ENCODE measurements around the gene PPP6R3.

PPP6R3 gene

DNA sequence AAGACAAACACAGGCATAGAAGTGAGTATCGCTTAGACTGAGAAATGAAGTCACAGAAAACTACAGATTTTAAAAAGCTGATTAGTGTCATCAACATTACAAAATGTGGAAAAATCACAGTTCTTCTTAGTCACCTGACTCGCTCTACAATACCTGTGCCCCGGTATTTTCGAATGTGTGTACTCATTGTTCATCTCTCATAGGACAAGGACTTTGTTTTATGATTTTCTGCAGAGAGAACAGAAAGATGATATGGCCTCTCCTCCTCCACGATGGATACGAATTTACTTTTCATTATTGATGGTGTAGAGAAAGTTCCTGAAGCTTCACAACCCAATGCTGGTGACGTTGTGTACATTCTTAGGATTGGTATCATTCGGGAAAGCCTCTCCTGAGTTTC, 194.4 kb downstream of the PPP6R3 start:
- no peak for DNase-seq

DNA sequence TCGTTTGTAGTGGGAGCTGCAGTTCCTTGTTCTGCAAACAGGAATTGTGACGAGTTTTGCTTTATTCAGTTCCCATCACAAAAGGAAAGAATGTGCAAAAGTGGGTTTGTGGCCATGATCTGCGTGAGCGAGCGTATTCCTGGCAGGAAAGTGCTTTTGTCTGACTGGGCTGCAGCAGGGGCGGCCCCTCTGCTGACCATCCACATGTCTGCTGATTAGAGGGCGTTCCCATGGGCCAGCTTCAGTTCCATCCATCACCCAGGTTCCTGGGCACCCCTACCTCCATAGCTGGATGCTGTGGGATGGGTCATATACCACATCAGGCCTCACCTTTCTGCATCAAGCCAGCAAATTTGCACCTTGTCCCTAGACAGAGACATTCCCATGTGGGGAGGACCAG, 194.9 kb downstream of the PPP6R3 start:
- DNase-seq = no peak

DNA sequence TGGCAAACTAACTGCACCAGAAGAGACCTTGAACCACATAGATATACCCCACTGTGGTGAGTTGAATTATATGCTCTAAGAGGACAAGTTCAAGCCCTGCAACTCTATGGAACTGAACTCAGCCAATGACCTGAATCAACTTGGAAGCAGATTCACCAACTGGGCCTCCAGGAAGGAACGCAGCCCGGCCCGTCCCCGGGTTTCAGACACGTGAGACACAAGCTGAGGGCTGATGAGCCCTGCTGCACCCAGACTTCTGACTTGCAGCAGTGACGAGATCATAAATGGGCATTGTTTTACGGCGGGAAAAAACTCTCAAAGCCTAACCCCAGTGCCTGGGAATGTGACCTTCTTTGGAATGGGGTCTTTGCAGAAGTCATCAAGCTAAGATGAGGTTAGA, 195.3 kb downstream of the PPP6R3 start:
- DNase-seq = no peak

DNA sequence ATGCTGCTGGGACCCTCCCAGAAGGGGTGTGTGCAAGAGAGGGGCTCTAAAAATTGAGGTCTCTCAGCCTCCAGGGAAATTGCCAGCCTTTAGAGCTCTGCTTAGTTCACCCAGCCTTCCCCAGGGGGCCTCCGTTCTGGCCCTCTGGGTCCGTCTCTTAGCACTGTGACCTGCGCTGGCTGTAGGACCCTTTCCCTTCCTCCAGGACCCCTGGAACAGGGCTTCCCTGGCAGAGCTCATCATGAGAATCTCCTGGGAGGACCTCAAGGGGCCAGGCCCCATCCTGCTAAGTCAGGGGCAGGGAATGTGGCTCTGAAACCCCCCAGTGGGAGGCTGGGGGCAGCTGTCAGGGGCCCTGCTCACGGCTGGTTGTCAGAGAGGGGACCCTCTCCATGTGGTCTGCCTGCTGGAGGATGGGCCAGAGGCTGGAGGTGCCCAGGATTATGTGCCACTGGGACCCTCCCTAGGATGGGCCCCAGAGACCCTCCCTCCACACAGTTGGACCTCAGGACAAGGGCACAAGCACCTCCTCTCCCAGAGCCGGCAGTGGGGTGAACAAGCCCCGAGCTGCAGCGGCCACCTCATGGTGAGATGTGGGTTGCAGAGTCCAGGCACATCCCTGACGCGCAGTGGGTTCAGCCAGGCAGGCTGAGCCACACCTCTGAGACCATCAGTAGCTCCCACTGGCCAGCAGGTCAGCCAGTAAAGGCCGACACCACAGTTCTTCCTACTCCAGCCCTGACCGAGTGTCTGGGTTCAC, 196.6 kb downstream of the PPP6R3 start:
- DNase-seq = no peak

DNA sequence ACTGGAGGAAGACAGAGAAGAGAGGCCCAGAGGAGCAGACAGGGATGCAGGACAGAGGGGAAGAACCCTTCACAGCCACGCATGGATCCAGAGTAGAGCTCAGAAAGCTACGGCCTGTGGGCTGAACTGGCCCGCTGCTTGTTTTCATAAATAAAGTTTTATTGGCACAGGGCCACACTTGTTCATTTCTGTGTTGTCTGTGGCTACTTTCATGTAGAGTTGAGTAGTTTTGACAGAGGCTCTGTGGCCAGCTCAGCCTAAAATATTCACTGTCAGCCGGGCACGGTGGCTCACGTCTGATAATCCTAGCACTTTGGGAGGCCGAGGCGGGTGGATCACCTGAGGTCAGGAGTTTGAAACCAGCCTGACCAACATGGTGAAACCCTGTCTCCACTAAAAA, 197.5 kb downstream of the PPP6R3 start:
- no peak for DNase-seq

DNA sequence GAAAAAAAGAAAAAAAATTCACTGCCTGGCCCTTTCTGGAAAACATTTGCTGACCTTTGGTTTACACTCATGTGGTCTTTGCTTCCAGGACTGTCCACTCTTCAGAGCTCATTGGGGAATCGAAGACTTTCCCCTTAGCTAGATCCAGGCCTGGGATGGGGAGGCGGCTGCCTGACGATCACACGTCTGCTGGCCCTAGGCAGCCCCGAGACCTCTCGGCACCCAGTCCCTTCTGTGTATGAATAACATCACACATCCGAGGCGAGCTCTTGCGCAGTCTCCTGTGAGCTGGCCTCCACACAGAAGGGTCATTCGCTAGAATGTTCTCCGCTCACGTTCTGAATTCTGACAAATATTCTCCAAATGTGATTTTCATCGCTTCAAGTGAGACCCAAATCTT, 198.1 kb downstream of the PPP6R3 start:
- DNase-seq = no peak

DNA sequence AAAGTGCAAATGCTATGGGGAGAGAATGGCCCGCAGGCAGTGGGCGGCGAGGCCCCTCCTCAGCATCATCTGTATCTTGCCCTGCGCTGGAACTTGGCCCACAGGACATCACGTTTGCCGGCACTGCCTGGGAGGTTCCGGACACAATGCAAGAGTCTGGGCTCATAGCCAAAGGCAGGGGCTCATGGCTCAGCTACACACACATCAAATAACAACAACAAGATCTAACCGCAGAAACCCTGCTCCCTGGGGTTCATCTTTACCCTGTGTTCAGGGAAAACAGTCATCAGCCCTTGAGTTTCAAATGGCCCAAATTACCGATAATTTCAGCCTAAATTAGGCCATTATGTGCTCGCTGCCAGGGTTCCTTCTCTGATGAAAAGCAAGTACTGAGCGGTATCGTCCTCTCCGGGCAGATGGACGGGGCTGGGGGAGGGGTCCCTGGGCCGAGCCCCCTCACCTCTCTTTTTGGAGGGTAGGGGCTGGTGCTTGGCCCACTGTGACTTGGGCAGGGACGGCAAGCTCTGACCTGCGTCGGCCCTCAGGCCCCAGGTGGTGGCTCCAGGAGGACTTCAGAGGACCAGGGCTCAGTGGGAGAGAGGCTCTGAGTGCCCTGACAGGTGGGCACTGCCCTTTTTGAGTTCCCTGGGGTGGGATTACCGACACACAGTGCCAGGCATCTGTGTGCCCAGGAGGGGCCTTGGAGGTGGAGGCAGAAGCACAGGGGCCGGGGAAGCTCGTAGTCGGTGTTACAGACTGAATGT, 198.8 kb downstream of the PPP6R3 start:
- no peak for DNase-seq

DNA sequence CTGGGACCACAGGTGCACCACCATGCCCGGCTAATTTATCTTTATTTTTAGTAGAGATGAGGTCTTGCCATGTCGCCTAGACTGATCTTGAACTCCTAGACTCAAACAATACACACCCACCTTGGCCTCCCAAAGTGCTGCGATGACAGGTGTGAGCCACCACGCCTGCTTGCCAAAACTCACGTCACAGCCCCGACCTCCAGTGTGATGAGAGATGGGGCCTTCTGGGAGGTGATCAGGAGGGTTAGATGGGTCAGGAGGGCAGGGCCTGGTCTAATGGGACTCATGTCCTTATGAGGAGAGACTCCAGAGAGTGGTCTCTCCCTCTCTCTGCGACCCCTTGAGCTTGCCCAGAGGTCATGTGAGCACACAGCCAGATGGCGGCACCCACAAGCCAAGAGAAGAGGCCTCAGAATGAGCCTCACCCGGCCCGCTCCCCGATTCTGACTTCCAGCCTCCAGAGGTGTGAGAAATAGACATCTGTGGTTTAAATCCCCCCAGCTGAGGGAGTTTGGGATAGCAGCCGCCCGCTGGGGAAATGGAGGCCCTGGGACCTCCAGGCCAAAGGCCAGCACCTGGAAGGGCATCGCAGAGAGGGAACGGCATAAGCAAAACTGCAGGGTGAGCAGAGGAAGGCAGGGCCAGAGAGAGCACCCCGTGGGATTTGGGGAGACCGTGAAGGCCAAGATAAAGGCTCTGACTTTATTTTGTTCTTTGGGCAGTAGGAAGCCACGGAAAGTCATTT, 199.7 kb downstream of the PPP6R3 start:
- no peak for DNase-seq

DNA sequence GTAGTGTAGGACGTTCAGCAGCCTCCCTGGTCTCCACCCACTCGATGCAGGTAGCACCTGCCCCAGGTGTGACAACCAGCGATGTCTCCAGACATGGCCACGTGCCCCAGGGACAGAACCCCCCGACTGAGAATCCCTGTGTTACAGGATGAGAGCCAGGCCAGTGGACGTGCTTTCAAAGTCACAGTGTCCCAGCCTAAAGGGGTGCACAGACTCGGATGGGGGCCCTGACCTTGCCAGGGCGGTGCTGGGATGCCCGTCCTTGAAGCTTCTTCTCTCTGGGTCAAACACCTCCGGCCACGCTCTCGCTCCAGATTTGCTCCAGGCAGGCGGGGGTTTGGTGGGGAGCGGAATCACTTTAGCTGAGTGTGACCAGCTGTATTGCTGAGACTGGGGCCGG, 200.5 kb downstream of the PPP6R3 start:
- DNase-seq = no peak

DNA sequence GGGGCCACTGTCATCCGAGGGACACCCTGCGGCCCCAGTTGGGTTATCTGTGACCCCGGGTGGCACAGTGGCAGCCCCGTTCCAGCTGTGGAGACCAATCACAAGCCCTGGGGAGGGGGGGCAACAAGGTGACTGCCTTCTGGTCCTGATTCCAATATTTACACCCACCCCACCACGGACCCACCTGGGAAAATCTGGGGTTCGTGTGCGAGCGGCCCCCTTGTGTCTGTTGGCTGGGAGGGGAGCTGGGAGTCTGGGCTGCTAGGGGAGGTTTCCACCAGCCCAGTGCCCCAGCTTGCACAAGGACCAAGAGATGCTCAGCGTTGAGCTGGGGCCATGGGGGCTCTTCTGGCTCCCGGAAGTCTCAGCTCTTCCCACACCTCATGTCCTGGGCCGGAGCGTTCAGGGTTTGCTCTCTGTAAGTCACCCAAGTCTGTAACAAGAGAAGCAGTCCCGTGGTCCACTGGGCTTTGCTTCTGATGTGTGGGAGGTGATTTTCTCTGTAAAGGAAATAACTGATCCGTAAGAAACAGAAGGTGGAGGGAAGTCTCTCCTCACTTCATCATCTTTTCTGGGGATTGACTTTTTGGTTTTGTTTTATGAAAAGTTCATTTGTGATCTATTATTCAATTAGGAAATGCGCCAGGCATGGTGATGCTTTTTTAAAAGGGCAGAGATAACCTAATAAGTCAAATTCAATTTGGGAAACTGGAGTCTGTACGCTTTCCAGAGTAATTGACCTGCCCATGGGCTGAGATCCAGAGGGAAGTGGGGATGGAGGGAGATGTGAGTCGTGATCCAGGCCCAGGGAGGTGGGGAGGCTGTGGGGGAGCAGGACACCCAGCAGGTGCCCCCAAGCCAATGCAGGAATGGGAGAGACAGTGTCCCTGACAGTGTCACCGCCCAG, 201.4 kb downstream of the PPP6R3 start:
- DNase-seq = no peak

DNA sequence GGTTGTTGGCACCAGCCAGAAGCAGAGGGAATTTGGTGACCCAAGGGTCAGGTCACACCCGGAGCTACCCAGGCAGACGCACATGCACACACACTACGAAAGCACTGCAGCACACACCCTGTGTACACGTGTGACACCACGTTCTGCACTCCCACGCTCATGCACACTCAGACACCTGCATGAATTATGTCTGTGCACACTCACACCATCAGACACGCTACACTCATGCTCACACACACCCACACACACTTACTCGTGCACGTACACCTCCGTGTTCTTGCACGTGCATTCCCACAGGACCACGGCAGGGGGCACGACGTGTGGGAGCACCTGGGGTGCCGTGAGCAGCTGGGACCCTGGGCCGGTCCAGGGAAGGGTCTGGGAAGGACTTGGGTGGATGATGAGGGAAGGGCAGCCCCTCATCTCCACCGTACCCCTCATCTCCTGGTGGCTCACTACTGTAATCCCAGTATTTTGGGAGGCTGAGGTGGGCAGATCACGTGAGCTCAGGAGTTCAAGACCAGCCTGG, 203.0 kb downstream of the PPP6R3 start:
- no peak for DNase-seq

DNA sequence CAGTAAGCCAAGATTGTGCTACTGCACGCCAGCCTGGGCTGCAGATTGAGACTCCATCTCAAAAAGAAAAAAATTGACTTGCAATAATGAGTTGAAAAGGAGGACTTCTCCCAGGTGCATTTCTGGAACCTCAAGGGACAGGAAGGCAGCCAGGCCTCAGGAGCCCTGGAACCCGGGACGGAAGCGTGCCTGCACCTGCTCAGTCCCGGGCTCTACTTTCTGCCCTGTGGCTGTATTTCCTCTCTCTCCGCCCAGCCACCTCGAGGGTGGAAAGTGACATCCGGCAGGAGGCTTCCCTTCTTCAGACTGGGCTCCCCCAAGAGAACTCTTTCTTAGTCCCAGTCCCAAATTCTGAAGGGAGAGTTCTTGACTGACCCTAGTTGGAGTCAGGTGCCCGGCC, 203.6 kb downstream of the PPP6R3 start:
- no peak for DNase-seq

DNA sequence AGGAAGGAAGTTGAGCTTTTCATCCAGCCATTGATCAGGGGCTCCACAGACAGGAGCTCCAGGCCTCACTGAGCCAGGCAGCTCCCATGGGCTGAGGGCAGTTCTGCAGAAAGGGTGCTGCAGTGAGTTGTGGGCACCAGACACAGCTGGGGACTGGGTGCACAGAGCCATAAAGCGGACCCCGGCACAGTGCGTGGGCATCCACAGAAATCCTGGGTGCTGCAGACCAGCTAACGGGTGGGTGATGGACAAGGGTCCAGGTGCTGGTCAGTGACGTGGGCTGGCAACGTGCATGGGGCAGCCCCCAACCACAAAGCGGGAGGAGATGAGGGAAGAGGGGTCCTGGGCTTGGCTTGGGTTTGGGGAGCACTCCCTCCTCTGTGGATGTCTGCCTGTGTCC, 204.4 kb downstream of the PPP6R3 start:
- no peak for DNase-seq

Data from CD4-positive, alpha-beta T cell treated with Interleukin-17A for 1 hour (primary cell).